Osteoblast (primary cell): ENCODE data around the gene PVR. TPM values are rescaled to one million over a fixed set of nuclear protein-coding genes. Genes with fewer than 3 reads are reported as not detected.

Source experiments
- DNase-seq: peaks from one replicate; pipeline ENCODE4 v3.0.0; 2011; ENCODE audit warnings: low spot score, mixed read lengths; ENCODE audit not compliant: insufficient read length; ENCODE audit errors: missing footprints
- H2AFZ ChIP-seq: 2 replicates; pipeline ENCODE4 v1.6.0; 2011; ENCODE audit warnings: mild to moderate bottlenecking, low read length
- H3K27ac ChIP-seq: 2 replicates; pipeline ENCODE4 v1.5.1; 2011; ENCODE audit warnings: mild to moderate bottlenecking, low read depth, low read length, moderate library complexity
- H3K27me3 ChIP-seq: 2 replicates; pipeline ENCODE4 v1.6.0; 2012; ENCODE audit warnings: mild to moderate bottlenecking, control low read depth, inconsistent platforms, low read length, moderate library complexity; ENCODE audit not compliant: insufficient read depth
- H3K36me3 ChIP-seq: 2 replicates; pipeline ENCODE4 v1.5.1; 2011; ENCODE audit warnings: mild to moderate bottlenecking, low read length, control low read depth, moderate library complexity; ENCODE audit not compliant: insufficient read depth
- H3K4me1 ChIP-seq: 2 replicates; pipeline ENCODE4 v1.5.1; 2011; ENCODE audit warnings: mild to moderate bottlenecking, low read length, control low read depth, moderate library complexity; ENCODE audit not compliant: insufficient read depth
- H3K4me2 ChIP-seq: 2 replicates; pipeline ENCODE4 v1.6.0; 2011; ENCODE audit warnings: mild to moderate bottlenecking, low read length; ENCODE audit not compliant: insufficient read depth
- H3K4me3 ChIP-seq: fragments of 200-600 bp; sonication (generic); 3 replicates; pipeline ENCODE4 v1.5.1; 2012; ENCODE audit warnings: mild to moderate bottlenecking, low read length, inconsistent platforms; ENCODE audit not compliant: insufficient read depth
- H3K79me2 ChIP-seq: 2 replicates; pipeline ENCODE4 v1.6.0; 2012; ENCODE audit warnings: mild to moderate bottlenecking, low read length, control low read depth, inconsistent platforms; ENCODE audit not compliant: insufficient read depth
- H3K9me3 ChIP-seq: 2 replicates; pipeline ENCODE4 v1.5.1; 2011; ENCODE audit warnings: low read depth, low read length, control low read depth
- H4K20me1 ChIP-seq: 2 replicates; pipeline ENCODE4 v1.6.0; 2012; ENCODE audit warnings: mild to moderate bottlenecking, low read length, control low read depth; ENCODE audit not compliant: insufficient read depth
- total RNA-seq: library from RNA; depleted of rRNA; stranded (reverse); fragments of >200 nt; gene quantifications from 2 replicates; pipeline ENCODE4 v1.2.3, GENCODE V29; 2012
- TF ChIP-seq, protein P1 (sequence below): IDR thresholded peaks from 2 replicates; pipeline ENCODE4 v1.5.1; 2011; ENCODE audit warnings: mild to moderate bottlenecking, low read depth, low read length, moderate library complexity; ENCODE audit errors: extremely low read depth

Gene PVR
- total RNA-seq, 1 donor: 53.6 TPM

GRCh38 chr19:44648631-44649251 is 5.0 kb downstream of the PVR start:
- Histone ChIP-seq H3K27me3 (no peaks in the 10 kb centered on the region), H3K79me2 (peaks cover 78% of the 10 kb centered on the region), H3K36me3 (peaks cover 67% of the 10 kb centered on the region), H3K4me2 (no peak overlapping the region), H2AFZ (no peak overlapping the region), H3K4me3 (no peak overlapping the region), H3K9me3 (no peaks in the 10 kb centered on the region), H4K20me1 (peaks cover 41% of the 10 kb centered on the region), H3K27ac (peak overlapping the region; percentile 21), H3K4me1 (peaks cover 17% of the 10 kb centered on the region)
- TF ChIP-seq, protein P1, sequence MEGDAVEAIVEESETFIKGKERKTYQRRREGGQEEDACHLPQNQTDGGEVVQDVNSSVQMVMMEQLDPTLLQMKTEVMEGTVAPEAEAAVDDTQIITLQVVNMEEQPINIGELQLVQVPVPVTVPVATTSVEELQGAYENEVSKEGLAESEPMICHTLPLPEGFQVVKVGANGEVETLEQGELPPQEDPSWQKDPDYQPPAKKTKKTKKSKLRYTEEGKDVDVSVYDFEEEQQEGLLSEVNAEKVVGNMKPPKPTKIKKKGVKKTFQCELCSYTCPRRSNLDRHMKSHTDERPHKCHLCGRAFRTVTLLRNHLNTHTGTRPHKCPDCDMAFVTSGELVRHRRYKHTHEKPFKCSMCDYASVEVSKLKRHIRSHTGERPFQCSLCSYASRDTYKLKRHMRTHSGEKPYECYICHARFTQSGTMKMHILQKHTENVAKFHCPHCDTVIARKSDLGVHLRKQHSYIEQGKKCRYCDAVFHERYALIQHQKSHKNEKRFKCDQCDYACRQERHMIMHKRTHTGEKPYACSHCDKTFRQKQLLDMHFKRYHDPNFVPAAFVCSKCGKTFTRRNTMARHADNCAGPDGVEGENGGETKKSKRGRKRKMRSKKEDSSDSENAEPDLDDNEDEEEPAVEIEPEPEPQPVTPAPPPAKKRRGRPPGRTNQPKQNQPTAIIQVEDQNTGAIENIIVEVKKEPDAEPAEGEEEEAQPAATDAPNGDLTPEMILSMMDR: no peak
- peak; percentile 85 for DNase-seq

DNA sequence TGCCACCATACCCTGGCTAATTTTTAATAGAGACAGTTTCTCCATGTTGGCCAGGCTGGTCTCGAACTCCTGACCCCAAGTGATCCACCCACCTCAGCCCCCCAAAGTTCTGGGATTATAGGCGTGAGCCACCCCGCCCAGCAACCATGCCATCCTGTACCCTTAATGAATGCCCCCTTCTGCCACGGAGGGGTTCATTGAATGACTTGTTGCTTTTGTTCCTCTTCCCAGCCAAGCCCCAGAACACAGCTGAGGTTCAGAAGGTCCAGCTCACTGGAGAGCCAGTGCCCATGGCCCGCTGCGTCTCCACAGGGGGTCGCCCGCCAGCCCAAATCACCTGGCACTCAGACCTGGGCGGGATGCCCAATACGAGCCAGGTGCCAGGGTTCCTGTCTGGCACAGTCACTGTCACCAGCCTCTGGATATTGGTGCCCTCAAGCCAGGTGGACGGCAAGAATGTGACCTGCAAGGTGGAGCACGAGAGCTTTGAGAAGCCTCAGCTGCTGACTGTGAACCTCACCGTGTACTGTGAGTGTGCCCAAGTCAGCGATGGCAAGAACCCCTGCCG is 6.0 kb downstream of the PVR start:
- Histone ChIP-seq H3K9me3 (no peaks in the 10 kb centered on the region), H4K20me1 (peaks cover 44% of the 10 kb centered on the region), H3K27me3 (no peaks in the 10 kb centered on the region), H3K36me3 (peaks cover 76% of the 10 kb centered on the region), H2AFZ (no peak overlapping the region), H3K4me3 (no peak overlapping the region), H3K27ac (peak overlapping the region; percentile 9), H3K79me2 (peaks cover 71% of the 10 kb centered on the region), H3K4me2 (no peak overlapping the region), H3K4me1 (peaks cover 17% of the 10 kb centered on the region)
- DNase-seq: no peak
- TF ChIP-seq, protein P1: no peak

DNA sequence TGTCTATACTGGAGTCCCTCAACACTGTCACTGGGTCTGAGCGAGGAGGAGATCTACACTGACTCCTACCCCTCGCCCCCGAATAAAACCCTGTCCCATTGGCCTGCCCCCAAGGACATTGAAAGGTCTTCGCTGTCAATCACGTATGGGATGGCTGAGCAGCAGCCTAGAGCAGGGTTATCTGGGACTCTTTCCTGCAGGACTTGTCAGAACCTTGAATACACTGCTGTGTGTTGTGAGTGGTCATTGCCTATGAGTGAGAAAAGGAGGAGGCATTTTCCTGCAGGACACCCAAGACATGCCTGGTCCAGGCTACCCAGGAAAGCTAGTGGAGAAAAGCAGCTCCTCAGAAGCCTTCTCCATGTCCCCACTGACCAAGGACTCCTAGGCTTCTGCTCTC is 9.6 kb downstream of the PVR start:
- peaks cover 6% of the 10 kb centered on the region for H3K4me1 ChIP-seq
- H3K79me2 ChIP-seq: peaks cover 45% of the 10 kb centered on the region
- peaks cover 28% of the 10 kb centered on the region for H4K20me1 ChIP-seq
- DNase-seq: no peak
- TF ChIP-seq, protein P1: no peak
- no peaks in the 10 kb centered on the region for H3K27me3 ChIP-seq
- no peaks in the 10 kb centered on the region for H3K9me3 ChIP-seq
- no peak overlapping the region for H3K27ac ChIP-seq
- no peak overlapping the region for H3K4me2 ChIP-seq
- H3K36me3 ChIP-seq: peaks cover 92% of the 10 kb centered on the region
- no peak overlapping the region for H2AFZ ChIP-seq
- no peak overlapping the region for H3K4me3 ChIP-seq

DNA sequence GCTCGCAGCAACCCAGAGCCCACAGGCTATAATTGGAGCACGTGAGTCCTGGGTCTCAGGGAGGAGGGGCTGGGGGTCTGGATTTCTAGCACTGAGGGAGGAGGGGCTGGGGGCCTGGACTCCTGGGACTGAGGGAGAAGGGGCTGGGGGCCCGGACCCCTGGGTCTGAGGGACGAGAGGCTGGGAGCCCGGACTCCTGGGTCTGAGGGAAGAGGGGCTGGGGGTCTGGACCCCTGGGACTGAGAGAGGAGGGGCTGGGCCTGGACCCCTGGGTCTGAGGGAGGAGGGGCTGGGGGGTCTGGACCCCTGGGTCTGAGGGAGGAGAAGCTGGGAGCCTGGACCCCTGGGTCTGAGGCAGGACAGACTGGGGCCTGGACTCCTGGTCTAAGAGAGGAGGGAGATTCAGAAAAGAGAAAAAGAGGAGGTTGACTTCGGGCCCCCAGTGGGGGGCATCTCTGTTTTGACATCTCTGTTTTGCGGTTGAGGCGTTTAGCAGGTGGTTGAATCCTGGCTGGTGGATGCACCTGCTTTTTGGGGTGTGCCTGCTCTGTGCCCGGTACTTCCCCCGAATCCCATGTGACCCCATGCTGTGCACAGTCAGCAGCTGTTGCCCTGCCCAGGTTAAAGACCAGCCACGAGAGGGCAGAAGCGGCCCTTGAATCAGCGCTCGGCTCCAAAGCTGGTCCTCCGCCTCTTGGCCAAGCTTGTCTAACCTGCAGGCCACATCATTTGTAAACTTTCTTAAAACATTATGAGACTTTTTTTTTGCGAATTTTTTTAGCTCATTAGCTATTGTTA is 10.5 kb downstream of the PVR start:
- TF ChIP-seq, protein P1: peak; percentile 39
- DNase-seq: no peak
- H2AFZ ChIP-seq: no peak overlapping the region
- peaks cover 37% of the 10 kb centered on the region for H3K79me2 ChIP-seq
- no peaks in the 10 kb centered on the region for H3K4me1 ChIP-seq
- H3K4me2 ChIP-seq: no peak overlapping the region
- peaks cover 28% of the 10 kb centered on the region for H4K20me1 ChIP-seq
- H3K27me3 ChIP-seq: no peaks in the 10 kb centered on the region
- H3K36me3 ChIP-seq: peaks cover 94% of the 10 kb centered on the region
- no peak overlapping the region for H3K4me3 ChIP-seq
- no peaks in the 10 kb centered on the region for H3K9me3 ChIP-seq
- H3K27ac ChIP-seq: no peak overlapping the region
